K562 (cell line): ENCODE measurements around the gene SLC7A6OS. TPM values are rescaled to one million over a fixed set of nuclear protein-coding genes. Genes with fewer than 3 reads are reported as not detected.

ENCODE experiments used
- ATF6 ChIP-seq: sonication (generic); formaldehyde crosslinking; IDR thresholded peaks from 2 replicates; pipeline ENCODE4 v1.4.0; 2020; ENCODE audit warnings: mild to moderate bottlenecking, missing genetic modification reagents
- CBX2 ChIP-seq: fragments of 200-600 bp; sonication (generic); IDR thresholded peaks from one replicate; pipeline ENCODE4 v1.6.1; 2012; ENCODE audit warnings: mild to moderate bottlenecking, low read length, inconsistent platforms; ENCODE audit not compliant: insufficient read depth, poor library complexity, severe bottlenecking
- E4F1 ChIP-seq: fragments of 250-450 bp; sonication (Bioruptor Pico); IDR thresholded peaks from 2 replicates; pipeline ENCODE4 v1.5.0; 2021; ENCODE audit warnings: mild to moderate bottlenecking, borderline replicate concordance
- FOSL1 ChIP-seq: fragments of 200-800 bp; sonication (Bioruptor generic); conservative IDR thresholded peaks from 2 replicates; pipeline ENCODE4 v1.6.1; 2016; ENCODE audit warnings: missing genetic modification characterization, missing compliant biosample characterization
- KAT7 ChIP-seq: sonication (generic); formaldehyde crosslinking; IDR thresholded peaks from 2 replicates; pipeline ENCODE4 v1.8.0; 2022; ENCODE audit warnings: missing genetic modification reagents, mild to moderate bottlenecking, borderline replicate concordance
- MAFG ChIP-seq: fragments of 450-650 bp; conservative IDR thresholded peaks from 2 replicates; pipeline ENCODE4 v1.6.1; 2016; ENCODE audit warnings: missing genetic modification characterization, missing compliant biosample characterization
- NCOA4 ChIP-seq: fragments of 450-650 bp; IDR thresholded peaks from 2 replicates; pipeline ENCODE4 v1.6.1; 2018; ENCODE audit warnings: mild to moderate bottlenecking; ENCODE audit not compliant: partially characterized antibody
- NFE2 ChIP-seq: IDR thresholded peaks from 2 replicates; pipeline ENCODE4 v1.6.1; 2014; ENCODE audit warnings: antibody characterized with exemption, low read depth
- NONO ChIP-seq, 2 experiments: fragments of 200-400 bp in 1 of 2; fragments of 450-650 bp in 1 of 2; formaldehyde crosslinking in 1 of 2; IDR thresholded peaks; 2 replicates each; pipeline ENCODE4 v1.6.1; 2017; ENCODE audit warnings: low read depth in 2 of 2, mild to moderate bottlenecking in 2 of 2, moderate library complexity in 2 of 2, low read length in 1 of 2
- NR0B1 ChIP-seq: fragments of 450-650 bp; IDR thresholded peaks from one replicate; pipeline ENCODE4 v1.6.1; 2018; ENCODE audit warnings: mild to moderate bottlenecking, moderate library complexity; ENCODE audit not compliant: partially characterized antibody
- NR3C1 ChIP-seq: sonication (generic); formaldehyde crosslinking; IDR thresholded peaks from 2 replicates; pipeline ENCODE4 v1.8.1; 2022; ENCODE audit warnings: missing genetic modification reagents
- SIX5 ChIP-seq, 2 experiments: IDR thresholded peaks; 2 replicates each; pipeline ENCODE4 v1.6.1; 2011; ENCODE audit warnings: low read length in 2 of 2, borderline replicate concordance in 1 of 2, low read depth in 1 of 2, mild to moderate bottlenecking in 1 of 2, moderate library complexity in 1 of 2; ENCODE audit not compliant: insufficient read depth in 1 of 2
- SMAD3 ChIP-seq: fragments of 450-650 bp; formaldehyde crosslinking; conservative IDR thresholded peaks from 2 replicates; pipeline ENCODE4 v1.4.0; 2020; ENCODE audit warnings: mild to moderate bottlenecking
- STAG1 ChIP-seq: sonication (generic); formaldehyde crosslinking; IDR thresholded peaks from 2 replicates; pipeline ENCODE4 v1.5.0; 2020; ENCODE audit warnings: missing genetic modification reagents, borderline replicate concordance
- TAL1 ChIP-seq: fragments of 450-650 bp; IDR thresholded peaks from 2 replicates; pipeline ENCODE4 v1.6.1; 2016; ENCODE audit warnings: mild to moderate bottlenecking
- ZBTB34 ChIP-seq: fragments of 250-450 bp; sonication (Bioruptor Pico); IDR thresholded peaks from 2 replicates; pipeline ENCODE4 v1.8.0; 2021; ENCODE audit warnings: mild to moderate bottlenecking, moderate library complexity
- ZC3H4 ChIP-seq: sonication (generic); formaldehyde crosslinking; IDR thresholded peaks from 2 replicates; pipeline ENCODE4 v1.9.0; 2021; ENCODE audit warnings: missing genetic modification reagents, borderline replicate concordance
- ZKSCAN1 ChIP-seq: fragments of 150-350 bp; IDR thresholded peaks from 2 replicates; pipeline ENCODE4 v1.6.1; 2016; ENCODE audit warnings: low read depth, low read length
- ZNF121 ChIP-seq: sonication (generic); formaldehyde crosslinking; conservative IDR thresholded peaks from 2 replicates; pipeline ENCODE4 v1.8.0; 2022; ENCODE audit warnings: missing genetic modification reagents
- polyA plus RNA-seq, 8 experiments: library from polyadenylated mRNA; depleted of rRNA in 4 of 8; stranded (reverse) in 5 of 8; unstranded in 3 of 8; fragments of >200 nt; fragmentation: Nextera tagmentation in 2 of 8; fragmentation: Illumina TruSeq in 1 of 8; extraction: Ambion mirVana in 2 of 8; extraction: Trizol in 1 of 8; gene quantifications; 2 replicates each; pipeline versions ENCODE4 v1.2.1 to v1.2.3, GENCODE V29; 2011 to 2014; ENCODE audit warnings: inconsistent platforms in 1 of 8, missing spikeins in 1 of 8
- total RNA-seq, 7 experiments: library from RNA; depleted of rRNA in 6 of 7; stranded (reverse); fragments of >200 nt in 6 of 7; fragmentation: Illumina TruSeq in 2 of 7; extraction: Trizol in 2 of 7; gene quantifications; 2 replicates each; pipeline versions ENCODE4 v1.2.1 to v1.2.3, GENCODE V29; 2011 to 2021; ENCODE audit warnings: low replicate concordance in 1 of 7

The SLC7A6OS gene
- total and polyA plus RNA-seq, 9 of the 15 experiments (the other 6 are each of a cell fraction or from before 2014, with no cell fraction given): 2.7 to 23.6 (median 17.2) TPM

GRCh38 chr16:68310774-68311511 lies at the start of gene SLC7A6OS, which contains the start of gene PRMT7 (continued):
- 0 out of 4 replicates have a peak, but pooled peaks of 1 of the 2 experiments have one; percentile 21 for TF ChIP-seq SIX5 (IDR thresholded peaks at IDR 0.05; ENCODE audit: borderline replicate concordance in 1 of 2, insufficient read depth in 1 of 2, low read depth in 1 of 2, low read length in 2 of 2)
- peak; percentile 94 for TF ChIP-seq ATF6
- peak in 1 of 2 experiments; percentile 38; a peak in 1 of 4 replicates for TF ChIP-seq NONO (IDR thresholded peaks at IDR 0.05; ENCODE audit: low read depth in 2 of 2, low read length in 1 of 2)
- TF ChIP-seq TAL1: no peak
- TF ChIP-seq SMAD3 (CRISPR knock-in tag): no peak
- no peak for TF ChIP-seq ZC3H4
- no peak for TF ChIP-seq ZBTB34 (CRISPR knock-in tag)
- no peak; the same call in 1 of the 2 replicates for TF ChIP-seq KAT7
- no peak for TF ChIP-seq E4F1 (CRISPR knock-in tag)
- TF ChIP-seq STAG1 (CRISPR knock-in tag): no peak; the same call in 1 of the 2 replicates
- no peak for TF ChIP-seq NCOA4
- TF ChIP-seq FOSL1 (tag): no peak
- no peak for TF ChIP-seq NFE2
- no peak for TF ChIP-seq MAFG (tag)
- TF ChIP-seq ZKSCAN1: no peak; the same call in 1 of the 2 replicates
- TF ChIP-seq NR3C1 (CRISPR knock-in tag): no peak
- no peak for TF ChIP-seq CBX2
- TF ChIP-seq NR0B1: no peak
- TF ChIP-seq ZNF121 (CRISPR knock-in tag): no peak
